K562 (cell line): ENCODE measurements around the gene ST6GALNAC6. TPM values are rescaled to one million over a fixed set of nuclear protein-coding genes. Genes with fewer than 3 reads are reported as not detected.
A peak's percentile ranks its signal among the peaks of the same experiment; 100 is the strongest.
"Not testable (repeated sequence)": the region's sequence is repeated elsewhere in the genome, so short reads cannot be mapped to it uniquely, and the experiment has no call there.

Experiments
- ATAC-seq: fragments of 200-7000 bp; cut with Tn5 transposase; 3 replicates; pipeline ENCODE4 v1.9.1; 2020; ENCODE audit warnings: moderate library complexity
- BruUV-seq: library from RNA; stranded (reverse); fragments of 400-500 nt; replicated peaks from 2 replicates; lab custom pipeline; 2021; lab: Mats Ljungman, UMichigan
- CTCF ChIA-PET: fragments of 300-600 bp; formaldehyde crosslinking; extraction: SDS; loops from one replicate; lab custom pipeline; 2021; ENCODE audit warnings: low intra/inter-chr PET ratio; lab: Yijun Ruan, JAX
- POLR2A ChIA-PET: fragments of 300-600, 350-650 bp; sonication (Branson Sonifier 250); formaldehyde crosslinking; extraction: SDS; loops from one replicate; lab custom pipeline; 2021; ENCODE audit warnings: antibody characterized with exemption, inconsistent platforms; lab: Yijun Ruan, JAX
- DNase-seq, 4 experiments: peaks; one replicate each; pipeline versions ENCODE4 v3.0.0 to v3.0.0-alpha.2; 2011 to 2018; ENCODE audit warnings: low spot score in 3 of 4, mixed read lengths in 3 of 4; ENCODE audit errors: extremely low read depth in 1 of 4
- FAIRE-seq: peaks from 2 replicates; lab custom pipeline; 2011; peaks lifted over from hg19 to GRCh38; lab: Jason Lieb, UNC
- H2AFZ ChIP-seq: 2 replicates; pipeline ENCODE4 v1.6.0; 2011; ENCODE audit warnings: low read depth, low read length, control low read depth, inconsistent platforms
- H3K27ac ChIP-seq: fragments of 200-600 bp; 3 replicates; pipeline ENCODE4 v1.8.0; 2011; ENCODE audit warnings: low read depth, mild to moderate bottlenecking, control low read depth, inconsistent platforms, low read length, moderate library complexity, mixed read lengths; ENCODE audit errors: extremely low read depth
- H3K27me3 ChIP-seq, 2 experiments: fragments of 300-600 bp in 1 of 2; 2 replicates in 1 of 2; 3 replicates in 1 of 2; pipeline versions ENCODE4 v1.6.0 to v1.8.0; 2011; ENCODE audit warnings: inconsistent platforms in 2 of 2, low read length in 2 of 2, mild to moderate bottlenecking in 1 of 2, mixed read lengths in 1 of 2, moderate library complexity in 1 of 2; ENCODE audit not compliant: control insufficient read depth in 2 of 2, insufficient read depth in 2 of 2
- H3K36me3 ChIP-seq: fragments of 300-600 bp; 3 replicates; pipeline ENCODE4 v1.8.0; 2011; ENCODE audit warnings: mild to moderate bottlenecking, low read length, inconsistent platforms; ENCODE audit not compliant: control insufficient read depth, insufficient read depth
- H3K4me1 ChIP-seq, 2 experiments: fragments of 200-600 bp in 1 of 2; replicated peaks in 1 of 2; 2 replicates in 1 of 2; 3 replicates in 1 of 2; pipeline versions ENCODE4 v1.5.1 to v1.8.0; 2011; ENCODE audit warnings: inconsistent platforms in 2 of 2, low read length in 2 of 2, mild to moderate bottlenecking in 1 of 2, mixed read lengths in 1 of 2, moderate library complexity in 1 of 2; ENCODE audit not compliant: control insufficient read depth in 2 of 2, insufficient read depth in 2 of 2
- H3K4me2 ChIP-seq: 2 replicates; pipeline ENCODE4 v1.6.1; 2011; ENCODE audit warnings: low read length, control low read depth, inconsistent platforms, mixed read lengths; ENCODE audit not compliant: insufficient read depth
- H3K4me3 ChIP-seq: fragments of 200-600 bp; sonication (generic), shearing (Covaris generic); 2 replicates; pipeline ENCODE4 v1.5.1; 2016; ENCODE audit warnings: control low read depth, inconsistent platforms
- H3K79me2 ChIP-seq: fragments of 200-600 bp; 3 replicates; pipeline ENCODE4 v1.8.0; 2011; ENCODE audit warnings: low read length, inconsistent platforms; ENCODE audit not compliant: control insufficient read depth, insufficient read depth
- H3K9ac ChIP-seq, 2 experiments: 2 replicates each; pipeline versions ENCODE4 v1.6.0 to v1.6.1; 2011; ENCODE audit warnings: low read depth in 2 of 2, low read length in 2 of 2, control low read depth in 1 of 2, inconsistent platforms in 1 of 2, mild to moderate bottlenecking in 1 of 2, mixed read lengths in 1 of 2; ENCODE audit not compliant: insufficient read depth in 1 of 2
- H3K9me1 ChIP-seq: one replicate; pipeline ENCODE4 v1.6.0; 2011; ENCODE audit warnings: inconsistent platforms, mild to moderate bottlenecking, low read length, moderate library complexity; ENCODE audit not compliant: control insufficient read depth, insufficient read depth
- H3K9me3 ChIP-seq: replicated peaks from 2 replicates; pipeline ENCODE4 v1.5.1; 2011; ENCODE audit warnings: low read depth, low read length, inconsistent platforms; ENCODE audit not compliant: control insufficient read depth, insufficient read depth
- H4K20me1 ChIP-seq: replicated peaks from 2 replicates; pipeline ENCODE4 v1.6.1; 2011; ENCODE audit warnings: low read length, inconsistent platforms, mixed read lengths; ENCODE audit not compliant: control insufficient read depth, insufficient read depth
- BCOR ChIP-seq: fragments of 450-650 bp; IDR thresholded peaks from 2 replicates; pipeline ENCODE4 v1.6.1; 2016
- KLF10 ChIP-seq: fragments of 250-450 bp; sonication (Bioruptor Pico); IDR thresholded peaks from 2 replicates; pipeline ENCODE4 v1.6.1; 2021; ENCODE audit warnings: matching md5 sums
- RBM22 ChIP-seq: fragments of 200-400 bp; formaldehyde crosslinking; IDR thresholded peaks from 2 replicates; pipeline ENCODE4 v1.6.1; 2018; ENCODE audit warnings: low read length, low read depth; ENCODE audit not compliant: poor library complexity, severe bottlenecking
- RBM25 ChIP-seq: fragments of 200-400 bp; formaldehyde crosslinking; IDR thresholded peaks from 2 replicates; pipeline ENCODE4 v1.6.1; 2018; ENCODE audit warnings: low read length, low read depth, moderate library complexity; ENCODE audit not compliant: severe bottlenecking
- SIN3A ChIP-seq, 2 experiments: fragments of 150-350 bp in 1 of 2; IDR thresholded peaks; 2 replicates each; pipeline ENCODE4 v1.6.1; 2011 to 2016; ENCODE audit warnings: borderline replicate concordance in 2 of 2, low read depth in 2 of 2, low read length in 2 of 2, mild to moderate bottlenecking in 2 of 2, moderate library complexity in 2 of 2; ENCODE audit not compliant: control insufficient read depth in 1 of 2
- TAF9B ChIP-seq: fragments of 450-650 bp; IDR thresholded peaks from 2 replicates; pipeline ENCODE4 v1.6.1; 2018; ENCODE audit warnings: mild to moderate bottlenecking; ENCODE audit not compliant: partially characterized antibody
- ZEB2 ChIP-seq: fragments of 450-650 bp; IDR thresholded peaks from 2 replicates; pipeline ENCODE4 v1.6.1; 2016
- ZNF121 ChIP-seq: sonication (generic); formaldehyde crosslinking; conservative IDR thresholded peaks from 2 replicates; pipeline ENCODE4 v1.8.0; 2022; ENCODE audit warnings: missing genetic modification reagents
- WGBS: fragments of 100-300 bp; shearing (Covaris generic); methylation state at CpG from one replicate; pipeline ENCODE4 v1.1.6; 2016; ENCODE audit warnings: low coverage, mixed read lengths; ENCODE audit not compliant: insufficient coverage; ENCODE audit errors: missing lambda C conversion rate; 5-methylcytosine and 5-hydroxymethylcytosine counted together
- in situ Hi-C: fragments of 300-500 bp; cut with MboI; formaldehyde crosslinking; loops from 4 replicates; pipeline ENCODE4 v1.15.0; 2018; ENCODE audit warnings: inconsistent platforms, mixed read lengths
- intact Hi-C: fragments of 100-400 bp; cut with micrococcal nuclease; formaldehyde crosslinking; loops from 2 replicates; pipeline ENCODE4 v1.14.2; 2022
- polyA plus RNA-seq, 8 experiments: library from polyadenylated mRNA; depleted of rRNA in 4 of 8; stranded (reverse) in 5 of 8; unstranded in 3 of 8; fragments of >200 nt; fragmentation: Nextera tagmentation in 2 of 8; fragmentation: Illumina TruSeq in 1 of 8; extraction: Ambion mirVana in 2 of 8; extraction: Trizol in 1 of 8; gene quantifications; 2 replicates each; pipeline versions ENCODE4 v1.2.1 to v1.2.3, GENCODE V29; 2011 to 2014; ENCODE audit warnings: inconsistent platforms in 1 of 8, missing spikeins in 1 of 8
- total RNA-seq, 7 experiments: library from RNA; depleted of rRNA in 6 of 7; stranded (reverse); fragments of >200 nt in 6 of 7; fragmentation: Illumina TruSeq in 2 of 7; extraction: Trizol in 2 of 7; gene quantifications; 2 replicates each; pipeline versions ENCODE4 v1.2.1 to v1.2.3, GENCODE V29; 2011 to 2021; ENCODE audit warnings: low replicate concordance in 1 of 7

Gene ST6GALNAC6
- total and polyA plus RNA-seq, 9 of the 15 experiments (the other 6 are each of a cell fraction or from before 2014, with no cell fraction given) = 0.13 to 23.0 (median 14.5) TPM

DNA sequence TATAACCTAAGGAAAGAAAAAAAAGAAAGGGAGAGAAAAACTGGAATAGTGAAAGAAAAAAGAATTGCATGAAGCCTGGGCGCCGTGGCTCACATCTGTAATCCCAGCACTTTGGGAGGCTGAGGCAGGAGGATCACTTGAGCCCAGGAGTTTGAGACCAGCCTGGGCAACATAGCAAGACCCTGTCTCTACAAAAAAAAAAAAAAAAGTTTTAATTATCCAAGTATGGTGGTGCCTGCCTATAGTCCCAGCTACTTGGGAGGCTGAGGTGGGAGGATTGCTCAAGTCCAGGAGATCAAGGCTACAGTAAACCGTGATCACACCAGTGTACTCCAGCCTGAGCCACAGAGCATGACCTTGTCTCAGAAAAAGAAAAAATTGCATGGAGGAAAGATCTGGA is 17.7 kb downstream of the ST6GALNAC6 start:
- H3K9ac ChIP-seq, H3K9me1 ChIP-seq, H3K4me2 ChIP-seq, H3K27ac ChIP-seq, FAIRE-seq, in situ Hi-C loops, H4K20me1 ChIP-seq, DNase-seq, ATAC-seq: not testable (repeated sequence)
- H3K36me3 ChIP-seq = peaks cover 17% of the 10 kb centered on the region; the same call in 1 of the 3 replicates
- POLR2A ChIA-PET = interaction anchor here (1.0 to 1.9 kb wide), 4 partner anchors 8 to 171 kb away, joined by 3 to 5 read pairs (median 4); no protein-coding TSS in a partner anchor
- peak; percentile 58 for TF ChIP-seq RBM25
- peak; percentile 91 for TF ChIP-seq ZNF121 (CRISPR knock-in tag)
- peak; percentile 64; the same call in 1 of the 2 replicates for TF ChIP-seq BCOR
- TF ChIP-seq, all 486 proteins: peak for 3; not testable (repeated sequence) for 483
- peaks cover 14 to 39% of the 10 kb centered on the region in 2 experiments; a peak in 4 of 5 replicates for H3K4me1 ChIP-seq
- intact Hi-C loops, H2AFZ ChIP-seq, H3K27me3 ChIP-seq, BruUV-seq, H3K79me2 ChIP-seq, CTCF ChIA-PET, H3K9me3 ChIP-seq, H3K4me3 ChIP-seq: not testable (repeated sequence)
- 69% methylated on average over 3 of the region's 3 CpGs for WGBS

DNA sequence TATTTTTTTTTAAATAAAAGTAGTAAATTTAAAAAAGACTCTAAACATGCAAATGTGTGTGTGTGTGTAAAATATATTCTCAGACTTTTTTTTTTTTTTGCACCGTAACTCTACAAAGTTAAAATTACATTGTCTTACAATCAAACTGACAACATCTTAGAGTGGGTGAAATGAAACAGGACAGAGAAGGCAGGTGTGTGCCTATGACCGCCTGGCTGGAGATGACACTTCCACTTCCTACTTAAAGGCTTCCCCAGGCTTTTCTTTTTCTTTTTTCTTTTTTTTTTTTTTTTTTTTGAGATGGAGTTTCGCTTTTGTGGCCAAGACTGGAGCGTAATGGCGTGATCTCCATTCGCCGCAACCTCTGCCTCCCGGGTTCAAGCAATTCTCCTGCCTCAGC is 19.3 kb downstream of the ST6GALNAC6 start:
- CTCF ChIA-PET = no interaction called here
- ATAC-seq (no peak), FAIRE-seq (no peak), DNase-seq (no peak)
- H3K4me1 ChIP-seq = peaks cover 19 to 43% of the 10 kb centered on the region in 2 experiments; a peak in 4 of 5 replicates
- H2AFZ ChIP-seq = no peak overlapping the region
- H3K27me3 ChIP-seq = no peaks in the 10 kb centered on the region
- POLR2A ChIA-PET = interaction anchor here (1.9 kb wide), 1 partner anchor 9 kb away, joined by 5 read pairs; no protein-coding TSS in a partner anchor
- WGBS = 88% methylated on average over 2 of the region's 8 CpGs
- no peak overlapping the region for H3K27ac ChIP-seq
- peaks cover 8% of the 10 kb centered on the region; the same call in 2 of the 3 replicates for H3K36me3 ChIP-seq
- H3K4me2 ChIP-seq = no peak overlapping the region
- no peaks in the 10 kb centered on the region for H3K9me3 ChIP-seq
- in situ Hi-C loops = no loop called here
- H3K79me2 ChIP-seq = peaks cover 12% of the 10 kb centered on the region; the same call in 2 of the 3 replicates
- intact Hi-C loops = no loop called here
- BruUV-seq = no TSS peak
- no peak overlapping the region for H3K4me3 ChIP-seq
- H3K9ac ChIP-seq = no peak overlapping the region
- H3K9me1 ChIP-seq = no peaks in the 10 kb centered on the region
- no peaks in the 10 kb centered on the region for H4K20me1 ChIP-seq
- TF ChIP-seq RBM22 (no peak), KLF10 (CRISPR knock-in tag) (no peak), ZEB2 (no peak), TAF9B (no peak), SIN3A (IDR thresholded peaks at IDR 0.05; ENCODE audit: borderline replicate concordance in 2 of 2, control insufficient read depth in 1 of 2, low read depth in 2 of 2, low read length in 2 of 2) (no peak)
